ENCODE measurements around the gene FHIT.

FHIT gene

GRCh38 chr3:59953104-59953503 is 1298.1 kb downstream of the FHIT start:
- TF ChIP-seq POLR2AphosphoS5 (IDR thresholded peaks at IDR 0.05; ENCODE audit: low read depth, low read length): no peak

- TF ChIP-seq REST (IDR thresholded peaks at IDR 0.05; ENCODE audit: insufficient read depth in 1 of 2, low read depth in 2 of 2, low read length in 2 of 2): no peak
- TF ChIP-seq POLR2AphosphoS5 (IDR thresholded peaks at IDR 0.05; ENCODE audit: low read depth, low read length): no peak
- no peak for TF ChIP-seq FOXP2 (optimal IDR thresholded peaks at IDR 0.05; ENCODE audit: borderline replicate concordance, extremely low read depth, extremely low read length, insufficient read depth)
- TF ChIP-seq TAF1 (IDR thresholded peaks at IDR 0.05; ENCODE audit: borderline replicate concordance, insufficient read depth, low read length): no peak
- no peak for TF ChIP-seq SIN3A (IDR thresholded peaks at IDR 0.05; ENCODE audit: borderline replicate concordance, insufficient read depth, low read length)
Observed at GRCh38 chr3:59949311-59949710, 1301.9 kb downstream of the FHIT start.

GRCh38 chr3:59946401-59946800 is 1304.9 kb downstream of the FHIT start:
- TF ChIP-seq SIN3A (IDR thresholded peaks at IDR 0.05; ENCODE audit: borderline replicate concordance, insufficient read depth, low read length) (no peak), REST (IDR thresholded peaks at IDR 0.05; ENCODE audit: insufficient read depth in 1 of 2, low read depth in 2 of 2, low read length in 2 of 2) (no peak), FOXP2 (optimal IDR thresholded peaks at IDR 0.05; ENCODE audit: borderline replicate concordance, extremely low read depth, extremely low read length, insufficient read depth) (no peak)

- TF ChIP-seq FOXP2 (optimal IDR thresholded peaks at IDR 0.05; ENCODE audit: borderline replicate concordance, extremely low read depth, extremely low read length, insufficient read depth) (no peak), POLR2AphosphoS5 (IDR thresholded peaks at IDR 0.05; ENCODE audit: low read depth, low read length) (no peak), TAF1 (IDR thresholded peaks at IDR 0.05; ENCODE audit: borderline replicate concordance, insufficient read depth, low read length) (no peak), SIN3A (IDR thresholded peaks at IDR 0.05; ENCODE audit: borderline replicate concordance, insufficient read depth, low read length) (no peak), REST (IDR thresholded peaks at IDR 0.05; ENCODE audit: insufficient read depth in 1 of 2, low read depth in 2 of 2, low read length in 2 of 2) (no peak)
Observed at GRCh38 chr3:59940718-59941117, 1310.5 kb downstream of the FHIT start.

GRCh38 chr3:59939826-59940426 is 1311.3 kb downstream of the FHIT start:
- TF ChIP-seq FOXP2 (optimal IDR thresholded peaks at IDR 0.05; ENCODE audit: borderline replicate concordance, extremely low read depth, extremely low read length, insufficient read depth): no peak

- no peak for TF ChIP-seq SIN3A (IDR thresholded peaks at IDR 0.05; ENCODE audit: borderline replicate concordance, insufficient read depth, low read length)
- TF ChIP-seq FOXP2 (optimal IDR thresholded peaks at IDR 0.05; ENCODE audit: borderline replicate concordance, extremely low read depth, extremely low read length, insufficient read depth): no peak
- no peak for TF ChIP-seq POLR2AphosphoS5 (IDR thresholded peaks at IDR 0.05; ENCODE audit: low read depth, low read length)
- no peak for TF ChIP-seq TAF1 (IDR thresholded peaks at IDR 0.05; ENCODE audit: borderline replicate concordance, insufficient read depth, low read length)
- no peak for TF ChIP-seq REST (IDR thresholded peaks at IDR 0.05; ENCODE audit: insufficient read depth in 1 of 2, low read depth in 2 of 2, low read length in 2 of 2)
Observed at GRCh38 chr3:59938828-59939227, 1312.4 kb downstream of the FHIT start.
